Measurements from ENCODE around the gene RAPGEF4.

The RAPGEF4 gene

DNA sequence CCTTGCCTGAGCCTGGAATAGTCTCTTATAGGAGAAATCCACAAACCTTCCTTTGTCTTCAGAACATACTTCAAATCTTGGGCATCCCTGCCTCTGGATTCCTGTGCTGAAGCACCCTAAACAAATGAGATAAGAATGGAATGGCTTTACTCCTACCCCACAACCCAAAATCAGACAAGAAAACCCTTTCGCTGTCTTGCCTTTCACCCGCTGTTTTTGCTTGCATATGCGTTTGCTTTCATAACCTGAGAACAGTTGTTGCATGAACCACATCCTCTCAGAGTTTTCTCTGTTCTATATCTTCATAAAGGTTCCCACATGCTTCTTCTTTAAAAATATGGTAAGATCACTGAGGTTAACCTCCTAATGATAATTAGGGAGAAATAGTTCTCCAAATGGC lies 207.9 kb downstream of the RAPGEF4 start:
- no peak for DNase-seq (ENCODE audit: extremely low read depth, low read depth)
- TF ChIP-seq, protein P1, sequence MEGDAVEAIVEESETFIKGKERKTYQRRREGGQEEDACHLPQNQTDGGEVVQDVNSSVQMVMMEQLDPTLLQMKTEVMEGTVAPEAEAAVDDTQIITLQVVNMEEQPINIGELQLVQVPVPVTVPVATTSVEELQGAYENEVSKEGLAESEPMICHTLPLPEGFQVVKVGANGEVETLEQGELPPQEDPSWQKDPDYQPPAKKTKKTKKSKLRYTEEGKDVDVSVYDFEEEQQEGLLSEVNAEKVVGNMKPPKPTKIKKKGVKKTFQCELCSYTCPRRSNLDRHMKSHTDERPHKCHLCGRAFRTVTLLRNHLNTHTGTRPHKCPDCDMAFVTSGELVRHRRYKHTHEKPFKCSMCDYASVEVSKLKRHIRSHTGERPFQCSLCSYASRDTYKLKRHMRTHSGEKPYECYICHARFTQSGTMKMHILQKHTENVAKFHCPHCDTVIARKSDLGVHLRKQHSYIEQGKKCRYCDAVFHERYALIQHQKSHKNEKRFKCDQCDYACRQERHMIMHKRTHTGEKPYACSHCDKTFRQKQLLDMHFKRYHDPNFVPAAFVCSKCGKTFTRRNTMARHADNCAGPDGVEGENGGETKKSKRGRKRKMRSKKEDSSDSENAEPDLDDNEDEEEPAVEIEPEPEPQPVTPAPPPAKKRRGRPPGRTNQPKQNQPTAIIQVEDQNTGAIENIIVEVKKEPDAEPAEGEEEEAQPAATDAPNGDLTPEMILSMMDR (IDR thresholded peaks at IDR 0.05; ENCODE audit: low read depth, low read length, missing control alignments) = no peak
- H3K4me3 ChIP-seq (replicated peaks; ENCODE audit: low read depth, low read length) = no peak overlapping the region

DNA sequence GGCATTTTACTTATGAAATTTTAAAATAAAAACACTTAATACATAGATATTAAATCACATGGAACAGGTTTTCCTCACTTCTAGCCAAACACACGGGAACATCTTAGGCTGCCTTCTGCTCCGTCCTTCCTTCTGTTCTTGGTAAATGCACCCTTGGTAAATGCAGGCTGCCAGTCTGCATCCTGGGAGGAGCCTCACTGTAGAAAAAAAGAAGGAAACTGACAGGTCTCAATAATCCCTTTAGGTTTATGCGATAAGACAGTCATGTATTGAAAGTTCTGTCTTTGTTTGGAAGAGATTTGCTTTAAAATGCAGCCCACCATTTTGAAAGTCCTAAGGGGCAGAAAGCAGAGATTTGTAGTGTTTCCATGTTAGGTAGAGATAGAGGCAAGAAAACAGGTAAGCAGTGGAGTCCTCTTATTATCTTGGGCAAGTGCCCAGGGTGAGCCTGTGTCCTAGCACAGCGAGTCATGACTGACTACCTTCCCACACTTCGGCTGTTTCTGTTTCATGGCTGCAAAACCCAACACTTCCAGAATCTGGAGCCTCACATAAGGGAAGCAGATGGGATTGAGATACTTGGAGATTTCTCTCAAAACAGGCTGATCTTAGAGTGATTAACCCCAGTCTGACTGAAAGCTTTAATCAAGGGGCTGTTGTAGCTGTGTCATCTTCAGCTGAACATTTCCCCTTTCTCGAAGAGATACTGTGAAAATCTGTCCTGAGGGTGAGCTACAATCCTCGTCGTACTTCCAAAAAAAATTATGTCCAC lies 208.6 kb downstream of the RAPGEF4 start:
- H3K4me3 ChIP-seq (replicated peaks; ENCODE audit: low read depth, low read length) = no peak overlapping the region
- DNase-seq (ENCODE audit: extremely low read depth, low read depth) = no peak
- TF ChIP-seq, protein P1 (IDR thresholded peaks at IDR 0.05; ENCODE audit: low read depth, low read length, missing control alignments) = no peak

DNA sequence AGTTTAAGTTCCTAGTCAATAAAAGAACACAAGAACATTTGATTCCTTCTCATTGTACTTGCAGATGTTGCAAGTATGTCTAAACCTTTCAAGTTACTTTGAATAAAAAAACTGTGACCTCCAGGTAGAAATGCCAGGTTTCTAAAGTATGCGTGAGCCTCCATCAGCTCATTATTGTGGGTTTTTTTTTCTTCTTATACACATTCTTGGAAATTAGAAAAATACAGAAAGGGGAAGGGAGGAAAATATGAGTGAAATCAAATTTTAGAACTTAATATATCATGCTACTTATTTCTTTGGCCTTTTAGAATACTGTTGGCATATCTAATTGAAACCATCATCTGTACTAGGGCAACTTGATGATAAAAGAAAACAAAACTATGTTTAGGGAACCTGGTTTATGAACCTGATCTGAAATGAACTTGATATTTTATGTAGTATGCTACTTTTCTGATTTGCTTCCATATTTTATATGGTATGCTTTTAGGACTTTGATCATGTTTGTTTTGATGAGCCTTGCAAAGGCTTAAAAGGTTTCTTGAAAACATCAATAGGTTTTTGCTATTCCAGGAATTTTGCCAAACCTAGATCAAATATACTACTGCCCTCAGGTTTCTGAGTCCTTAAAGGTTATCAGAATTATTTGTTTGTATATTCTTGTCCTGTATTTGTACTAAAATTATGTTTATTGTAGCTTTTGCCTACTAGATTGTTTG lies 209.3 kb downstream of the RAPGEF4 start:
- TF ChIP-seq, protein P1 (IDR thresholded peaks at IDR 0.05; ENCODE audit: low read depth, low read length, missing control alignments) = no peak

DNA sequence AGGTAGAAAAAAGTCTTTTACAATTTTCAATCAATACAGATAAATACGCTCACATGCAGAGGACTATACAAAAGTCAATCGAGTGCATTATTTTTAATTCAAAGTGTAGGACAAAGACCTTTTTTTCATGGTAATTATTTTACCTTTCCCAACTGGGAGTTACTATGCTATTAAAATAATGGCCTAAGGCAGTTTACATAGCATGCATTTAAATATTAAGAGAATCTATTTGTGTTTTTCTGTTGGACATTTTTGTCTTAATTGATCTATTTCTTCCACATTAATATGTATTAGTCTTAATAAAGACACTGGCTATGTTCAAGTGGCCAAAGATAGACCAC lies 209.8 kb downstream of the RAPGEF4 start:
- no peak for DNase-seq (ENCODE audit: extremely low read depth, low read depth)
- TF ChIP-seq, protein P1 (IDR thresholded peaks at IDR 0.05; ENCODE audit: low read depth, low read length, missing control alignments) = no peak
- no peak overlapping the region for H3K4me3 ChIP-seq (replicated peaks; ENCODE audit: low read depth, low read length)

More for the DNA sequence above, 209.3 kb downstream of the RAPGEF4 start:
- H3K4me3 ChIP-seq (replicated peaks; ENCODE audit: low read depth, low read length) = no peak overlapping the region
- no peak for DNase-seq (ENCODE audit: extremely low read depth, low read depth)

DNA sequence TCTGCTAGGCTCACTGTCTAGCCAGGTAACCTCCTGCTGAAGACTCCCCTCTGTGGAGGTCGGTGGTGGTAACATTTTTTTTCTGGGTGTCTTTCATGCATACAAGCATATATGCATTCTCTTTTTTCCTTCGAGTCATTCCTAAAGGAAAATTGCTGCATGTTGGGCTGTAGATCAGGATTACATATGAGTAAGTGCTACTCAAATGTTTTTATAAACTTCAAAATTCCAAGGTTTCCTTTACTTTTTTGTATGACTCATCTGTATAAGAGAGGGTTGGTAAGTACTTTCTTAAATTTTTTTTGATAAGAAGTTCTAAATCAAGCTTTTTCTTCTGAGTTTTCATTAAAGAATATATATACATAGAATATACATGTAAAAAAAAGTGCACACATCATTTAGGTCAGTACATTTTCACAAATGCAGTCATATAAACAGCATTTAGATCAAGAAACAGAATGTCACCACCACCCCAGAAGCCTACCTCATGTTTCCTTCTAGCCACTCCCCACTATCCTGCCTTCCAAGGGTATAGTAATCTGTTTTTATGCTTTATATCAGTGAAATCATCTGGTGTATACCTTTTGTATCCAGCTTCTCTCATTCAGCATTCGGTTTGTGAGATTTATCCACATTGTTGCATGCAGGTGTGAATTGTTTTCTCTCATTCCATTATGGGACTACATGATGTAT lies 212.0 kb downstream of the RAPGEF4 start:
- TF ChIP-seq, protein P1 (IDR thresholded peaks at IDR 0.05; ENCODE audit: low read depth, low read length, missing control alignments) = no peak
- no peak for DNase-seq (ENCODE audit: extremely low read depth, low read depth)

DNA sequence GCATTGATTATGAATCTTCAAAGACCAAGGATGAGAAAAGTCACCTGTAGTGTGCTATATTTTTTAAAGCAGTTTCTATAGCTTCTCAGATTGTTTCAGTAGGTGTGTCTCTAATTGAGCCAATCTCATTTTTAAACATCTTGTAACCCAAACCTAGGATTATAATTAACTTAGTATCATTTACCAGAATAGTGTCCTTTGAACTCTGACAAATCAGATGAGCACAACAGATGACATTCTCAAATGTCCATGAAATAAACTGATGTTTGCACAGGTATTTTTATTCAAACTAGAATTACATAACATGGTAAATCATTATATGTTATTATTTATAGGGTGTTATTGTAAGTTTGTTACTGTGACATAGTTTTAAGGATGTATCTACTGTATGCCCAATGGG lies 213.9 kb downstream of the RAPGEF4 start:
- TF ChIP-seq, protein P1 (IDR thresholded peaks at IDR 0.05; ENCODE audit: low read depth, low read length, missing control alignments) = no peak
- H3K4me3 ChIP-seq (replicated peaks; ENCODE audit: low read depth, low read length) = no peak overlapping the region
- DNase-seq (ENCODE audit: extremely low read depth, low read depth) = no peak

More for the DNA sequence above, 212.0 kb downstream of the RAPGEF4 start:
- H3K4me3 ChIP-seq (replicated peaks; ENCODE audit: low read depth, low read length) = no peak overlapping the region

Measured in HFF-Myc (cell line).